GM06990 (cell line): ENCODE data around the gene LRRC23.
"Not testable (repeated sequence)": the region's sequence is repeated elsewhere in the genome, so short reads cannot be mapped to it uniquely, and the experiment has no call there.

ENCODE experiments used
- DNase-seq: peaks from one replicate; pipeline ENCODE4 v3.0.0-alpha.2; 2011; ENCODE audit not compliant: insufficient read length; ENCODE audit errors: extremely low read depth
- H3K27me3 ChIP-seq: replicated peaks from 2 replicates; pipeline ENCODE4 v1.6.0; 2011; ENCODE audit warnings: low read length; ENCODE audit not compliant: control insufficient read depth, insufficient read depth
- H3K36me3 ChIP-seq: 2 replicates; pipeline ENCODE4 v1.5.1; 2011; ENCODE audit warnings: low read length; ENCODE audit not compliant: control insufficient read depth, insufficient read depth
- H3K4me3 ChIP-seq: replicated peaks from 2 replicates; pipeline ENCODE4 v1.5.1; 2011; ENCODE audit warnings: low read depth, mild to moderate bottlenecking, control low read depth, low read length
- CTCF ChIP-seq: IDR thresholded peaks from 2 replicates; pipeline ENCODE4 v1.5.1; 2011; ENCODE audit warnings: low read length, control low read depth, mild to moderate bottlenecking, inconsistent platforms; ENCODE audit not compliant: insufficient read depth, poor library complexity, severe bottlenecking

Gene LRRC23

GRCh38 chr12:6902448-6902847 is 2.2 kb upstream of the LRRC23 start:
- TF ChIP-seq CTCF, result no peak
- no peak overlapping the region for H3K4me3 ChIP-seq
- H3K27me3 ChIP-seq, result no peaks in the 10 kb centered on the region
- no peak for DNase-seq
- no peaks in the 10 kb centered on the region for H3K36me3 ChIP-seq

DNA sequence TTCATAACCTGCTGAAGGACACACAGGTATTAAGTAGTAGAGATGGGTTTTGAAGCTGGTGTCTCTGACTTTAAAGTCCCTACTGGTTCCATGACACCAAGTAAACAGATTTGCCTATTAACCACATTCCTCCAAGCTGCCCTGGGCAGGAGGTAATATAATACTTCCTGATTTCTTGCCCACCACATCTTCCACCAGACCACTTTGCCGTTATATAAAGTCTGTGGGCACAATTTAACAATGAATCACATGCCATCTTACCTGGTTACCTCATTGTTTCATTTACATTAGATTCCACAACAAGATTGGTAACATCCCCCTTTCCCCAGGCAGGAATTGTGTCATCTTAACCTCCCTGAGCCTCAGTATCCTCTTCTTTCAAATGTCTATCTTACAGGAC is 900 bp upstream of the LRRC23 start:
- Histone ChIP-seq H3K4me3 (no peak overlapping the region), H3K36me3 (no peaks in the 10 kb centered on the region), H3K27me3 (no peaks in the 10 kb centered on the region)
- TF ChIP-seq CTCF, result no peak
- DNase-seq, result no peak

GRCh38 chr12:6905414-6906040 is 905 bp downstream of the LRRC23 start:
- no peak for TF ChIP-seq CTCF
- no peak for DNase-seq
- H3K27me3 ChIP-seq, result no peaks in the 10 kb centered on the region
- peak overlapping the region; percentile 74; the same call in 1 of the 2 replicates for H3K4me3 ChIP-seq
- H3K36me3 ChIP-seq, result no peaks in the 10 kb centered on the region

GRCh38 chr12:6908141-6908540 is 3.5 kb downstream of the LRRC23 start:
- H3K27me3 ChIP-seq, DNase-seq, H3K4me3 ChIP-seq, H3K36me3 ChIP-seq: not testable (repeated sequence)

DNA sequence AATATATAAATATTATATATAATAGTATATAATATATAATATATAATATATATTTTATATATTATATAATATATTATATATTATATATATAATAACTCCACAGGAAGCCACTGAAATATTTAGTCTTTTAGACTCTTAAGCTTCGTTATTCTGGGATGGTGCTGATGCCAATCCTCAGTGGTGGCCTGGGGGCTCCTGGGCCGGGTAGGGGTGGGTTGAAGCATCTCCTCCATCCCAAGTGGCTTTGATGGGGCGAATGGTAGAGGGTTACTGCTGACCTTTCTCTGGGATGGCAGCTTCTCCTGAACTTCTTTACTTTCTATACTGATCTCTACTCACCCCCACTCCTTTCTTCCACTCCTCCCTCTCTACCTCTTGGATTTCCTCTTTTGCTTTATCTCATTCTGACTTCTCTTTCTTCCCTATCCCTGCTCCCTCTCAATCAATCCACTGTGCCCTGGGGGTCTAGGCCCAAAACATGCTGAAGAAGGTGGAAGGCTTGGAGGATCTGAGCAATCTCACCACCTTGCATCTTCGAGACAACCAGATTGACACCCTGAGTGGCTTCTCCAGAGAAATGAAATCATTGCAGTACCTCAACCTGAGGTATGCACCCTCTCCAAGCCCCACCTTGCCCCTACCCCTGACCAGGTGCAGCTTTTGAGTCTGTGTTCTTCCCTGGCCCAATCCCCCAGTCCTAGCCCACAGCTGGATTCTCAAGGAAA is 5.0 kb downstream of the LRRC23 start:
- TF ChIP-seq CTCF, result no peak
- Histone ChIP-seq H3K4me3 (no peak overlapping the region), H3K27me3 (no peaks in the 10 kb centered on the region), H3K36me3 (no peaks in the 10 kb centered on the region)
- no peak for DNase-seq

DNA sequence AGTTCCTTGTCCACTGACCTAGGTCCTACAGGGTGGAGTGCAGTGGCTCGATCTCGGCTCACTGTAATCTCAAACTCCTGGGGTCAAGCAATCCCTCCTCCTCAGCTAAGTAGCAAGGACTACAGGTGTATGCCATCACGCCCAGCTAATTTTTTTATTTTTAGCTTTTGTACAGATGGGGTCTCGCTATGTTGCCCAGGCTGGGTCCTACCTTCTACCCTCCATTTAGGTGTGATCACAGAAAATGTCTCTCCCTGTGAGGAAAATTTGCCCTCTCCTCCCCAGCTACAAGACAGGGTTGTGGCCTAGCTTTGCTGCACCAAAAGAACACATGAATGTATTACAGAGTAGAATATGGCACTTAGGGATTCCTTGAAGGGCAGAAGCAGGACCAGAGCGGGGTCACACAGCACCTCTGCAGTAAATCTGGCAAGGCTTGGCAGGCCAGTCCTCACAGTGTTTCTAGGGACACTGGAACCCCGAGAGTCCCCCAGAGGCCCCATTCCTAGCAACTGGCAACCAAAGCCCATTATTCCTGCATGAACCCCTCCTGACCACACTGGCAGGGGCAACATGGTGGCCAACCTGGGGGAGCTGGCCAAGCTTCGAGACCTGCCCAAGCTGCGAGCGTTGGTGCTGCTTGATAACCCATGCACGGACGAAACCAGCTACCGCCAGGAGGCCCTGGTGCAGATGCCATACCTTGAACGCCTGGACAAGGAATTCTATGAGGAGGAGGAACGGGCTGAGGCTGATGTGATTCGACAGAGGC is 7.7 kb downstream of the LRRC23 start:
- Histone ChIP-seq H3K4me3 (no peak overlapping the region), H3K27me3 (no peaks in the 10 kb centered on the region), H3K36me3 (no peaks in the 10 kb centered on the region; the same call in 1 of the 2 replicates)
- no peak for DNase-seq
- TF ChIP-seq CTCF, result no peak
